GM23338 (cell line): ENCODE data around the gene C2. TPM values are rescaled to one million over a fixed set of nuclear protein-coding genes. Genes with fewer than 3 reads are reported as not detected.

Experiments
- ATAC-seq: fragments of 200-7000 bp; cut with Tn5 transposase; 3 replicates; pipeline ENCODE4 v1.9.1; 2020
- DNase-seq: peaks from one replicate; pipeline ENCODE4 v3.0.0-alpha.2; 2015; ENCODE audit warnings: low spot score
- H2AFZ ChIP-seq: fragments of 200-600 bp; sonication (generic); 2 replicates; pipeline ENCODE4 v1.8.0; 2016; ENCODE audit warnings: antibody characterized with exemption, mild to moderate bottlenecking, moderate library complexity
- H3F3A ChIP-seq: fragments of 200-600 bp; sonication (generic); replicated peaks from 2 replicates; pipeline ENCODE4 v1.8.0; 2017; ENCODE audit warnings: antibody characterized with exemption, mixed run types, low read depth
- H3K27ac ChIP-seq: fragments of 200-600 bp; sonication (generic); 2 replicates; pipeline ENCODE4 v1.6.1; 2016; ENCODE audit warnings: low read depth
- H3K27me3 ChIP-seq: fragments of 200-600 bp; sonication (generic); 2 replicates; pipeline ENCODE4 v1.8.0; 2016; ENCODE audit warnings: mild to moderate bottlenecking, mixed run types, moderate library complexity; ENCODE audit not compliant: insufficient read depth
- H3K36me3 ChIP-seq: fragments of 200-600 bp; sonication (generic); 2 replicates; pipeline ENCODE4 v1.8.0; 2016; ENCODE audit warnings: mild to moderate bottlenecking; ENCODE audit not compliant: insufficient read depth
- H3K4me1 ChIP-seq: fragments of 200-600 bp; sonication (generic); 2 replicates; pipeline ENCODE4 v1.8.0; 2016; ENCODE audit warnings: mild to moderate bottlenecking, moderate library complexity; ENCODE audit not compliant: insufficient read depth
- H3K4me2 ChIP-seq: fragments of 200-600 bp; sonication (generic); 2 replicates; pipeline ENCODE4 v1.7.1; 2017; ENCODE audit warnings: mixed run types
- H3K4me3 ChIP-seq: fragments of 200-600 bp; sonication (generic); 2 replicates; pipeline ENCODE4 v1.6.1; 2016; ENCODE audit warnings: mixed run types
- H3K79me2 ChIP-seq: fragments of 200-600 bp; sonication (generic); replicated peaks from 2 replicates; pipeline ENCODE4 v1.8.0; 2017; ENCODE audit warnings: mild to moderate bottlenecking; ENCODE audit not compliant: insufficient read depth
- H3K9me2 ChIP-seq: fragments of 200-600 bp; sonication (generic); 2 replicates; pipeline ENCODE4 v1.8.0; 2017; ENCODE audit not compliant: insufficient read depth
- H4K20me1 ChIP-seq: fragments of 200-600 bp; sonication (generic); replicated peaks from 2 replicates; pipeline ENCODE4 v1.8.0; 2017; ENCODE audit warnings: mild to moderate bottlenecking; ENCODE audit not compliant: insufficient read depth
- H3K27ac Mint-ChIP-seq: 2 replicates; pipeline ENCODE4 v1.8.0; 2020; ENCODE audit warnings: inconsistent platforms, mild to moderate bottlenecking, moderate library complexity, mixed read lengths
- H3K27me3 Mint-ChIP-seq: 3 replicates; pipeline ENCODE4 v1.8.0; 2022; ENCODE audit warnings: low read depth, mild to moderate bottlenecking, moderate library complexity, mixed read lengths, inconsistent platforms; ENCODE audit not compliant: insufficient read depth, poor library complexity
- H3K36me3 Mint-ChIP-seq: 3 replicates; pipeline ENCODE4 v1.8.0; 2021; ENCODE audit warnings: low read depth, mild to moderate bottlenecking, inconsistent platforms, moderate library complexity, mixed read lengths
- H3K4me1 Mint-ChIP-seq: 3 replicates; pipeline ENCODE4 v1.8.0; 2020; ENCODE audit warnings: mild to moderate bottlenecking, inconsistent platforms, mixed read lengths
- H3K4me3 Mint-ChIP-seq: 3 replicates; pipeline ENCODE4 v1.8.0; 2021; ENCODE audit warnings: moderate library complexity, mild to moderate bottlenecking, inconsistent platforms, mixed read lengths
- H3K9me3 Mint-ChIP-seq: 3 replicates; pipeline ENCODE4 v1.8.0; 2020; ENCODE audit warnings: moderate library complexity, mild to moderate bottlenecking, inconsistent platforms, mixed read lengths
- CREB1 ChIP-seq: fragments of 250-450 bp; sonication (Bioruptor Pico); IDR thresholded peaks from 2 replicates; pipeline ENCODE4 v1.5.0; 2020; ENCODE audit warnings: low read depth, mild to moderate bottlenecking, moderate library complexity
- CTCF ChIP-seq, 2 experiments: fragments of 200-600 bp in 1 of 2; sonication (generic) in 1 of 2; conservative IDR thresholded peaks; 2 replicates each; pipeline versions ENCODE4 v1.5.1 to v1.6.1; 2016 to 2017; ENCODE audit warnings: antibody characterized with exemption in 2 of 2, low read depth in 2 of 2, mild to moderate bottlenecking in 2 of 2, moderate library complexity in 1 of 2
- ETS1 ChIP-seq: IDR thresholded peaks from 2 replicates; pipeline ENCODE4 v1.6.1; 2016; ENCODE audit warnings: antibody characterized with exemption
- EZH2 ChIP-seq: fragments of 200-600 bp; sonication (generic); IDR thresholded peaks from one replicate; pipeline ENCODE4 v1.8.0; 2017; ENCODE audit warnings: antibody characterized with exemption, mild to moderate bottlenecking, low read depth; ENCODE audit not compliant: unreplicated experiment
- NANOG ChIP-seq: IDR thresholded peaks from 2 replicates; pipeline ENCODE4 v1.6.1; 2016; ENCODE audit warnings: antibody characterized with exemption, borderline replicate concordance
- POLR2AphosphoS5 ChIP-seq: IDR thresholded peaks from 2 replicates; pipeline ENCODE4 v1.6.1; 2016; ENCODE audit warnings: antibody characterized with exemption, low read depth
- REST ChIP-seq: IDR thresholded peaks from one replicate; pipeline ENCODE4 v1.6.1; 2018; ENCODE audit warnings: antibody characterized with exemption; ENCODE audit not compliant: unreplicated experiment
- STAT1 ChIP-seq: IDR thresholded peaks from one replicate; pipeline ENCODE4 v1.6.1; 2016; ENCODE audit warnings: antibody characterized with exemption; ENCODE audit not compliant: unreplicated experiment
- ZNF114 ChIP-seq: fragments of 250-450 bp; sonication (Bioruptor Pico); IDR thresholded peaks from 2 replicates; pipeline ENCODE4 v1.5.0; 2020; ENCODE audit warnings: mild to moderate bottlenecking, moderate library complexity
- polyA plus RNA-seq: library from polyadenylated mRNA; unstranded; fragments of >200 nt; fragmentation: Nextera tagmentation; extraction: Ambion mirVana; gene quantifications from 2 replicates; pipeline ENCODE4 v1.2.1, GENCODE V29; 2016
- total RNA-seq: library from RNA; depleted of rRNA; stranded (reverse); fragments of >200 nt; shearing (Covaris generic); gene quantifications from 2 replicates; pipeline ENCODE4 v1.2.3, GENCODE V29; 2014

The C2 gene
- total and polyA plus RNA-seq, 2 experiments from 2014 or later: 0.16 to 1.7 TPM

GRCh38 chr6:31896493-31896855, 31.0 kb upstream of the C2 start:
- peak overlapping the region; percentile 82 for H3K4me3 Mint-ChIP-seq
- no peaks in the 10 kb centered on the region for H3K9me3 Mint-ChIP-seq
- Histone ChIP-seq H3K79me2 (peaks cover 15% of the 10 kb centered on the region; the same call in 1 of the 2 replicates), H3K36me3 (peaks cover 23% of the 10 kb centered on the region), H2AFZ (no peak overlapping the region), H4K20me1 (peaks cover 19% of the 10 kb centered on the region; the same call in 1 of the 2 replicates), H3K27me3 (no peaks in the 10 kb centered on the region), H3F3A (peaks cover 10% of the 10 kb centered on the region; the same call in 1 of the 2 replicates), H3K9me2 (no peaks in the 10 kb centered on the region), H3K4me2 (peak overlapping the region; percentile 92), H3K27ac (peak overlapping the region; percentile 76; the same call in 1 of the 2 replicates), H3K4me3 (peak overlapping the region; percentile 85), H3K4me1 (peaks cover 8% of the 10 kb centered on the region; the same call in 1 of the 2 replicates)
- peaks cover 73% of the 10 kb centered on the region for H3K36me3 Mint-ChIP-seq
- peaks cover 24% of the 10 kb centered on the region for H3K4me1 Mint-ChIP-seq
- peaks cover 15% of the 10 kb centered on the region for H3K27me3 Mint-ChIP-seq
- TF ChIP-seq ETS1: no peak
- TF ChIP-seq POLR2AphosphoS5: no peak
- TF ChIP-seq EZH2: no peak
- TF ChIP-seq CTCF (conservative IDR thresholded peaks at IDR 0.05; ENCODE audit: low read depth in 2 of 2): no peak
- no peak for TF ChIP-seq REST
- TF ChIP-seq NANOG: no peak
- no peak for TF ChIP-seq CREB1 (CRISPR knock-in tag)
- TF ChIP-seq ZNF114 (CRISPR knock-in tag): no peak
- TF ChIP-seq STAT1: no peak
- ATAC-seq: no peak
- H3K27ac Mint-ChIP-seq: peak overlapping the region; percentile 86; the same call in 1 of the 2 replicates
- no peak for DNase-seq
